Lung (tissue), 12 donors: ENCODE data around the gene MMP2. TPM values are rescaled to one million over a fixed set of nuclear protein-coding genes. Genes with fewer than 3 reads are reported as not detected.

Source experiments
- ATAC-seq: fragments of 200-7000 bp; cut with Tn5 transposase; one replicate; pipeline ENCODE4 v1.9.1; 2020; ENCODE audit warnings: moderate number of reproducible peaks; ENCODE audit not compliant: insufficient read depth, low FRiP score
- DNase-seq, 3 donors: peaks; one replicate each; pipeline ENCODE4 v3.0.0-alpha.2; 2013 to 2017
- H3K27ac ChIP-seq, 2 donors: one replicate each; pipeline ENCODE4 v1.5.1; 2013; ENCODE audit warnings: mild to moderate bottlenecking in 2 of 2, moderate library complexity in 2 of 2, control low read depth in 1 of 2, inconsistent platforms in 1 of 2, low read depth in 1 of 2, low read length in 1 of 2
- H3K27me3 ChIP-seq, 3 donors: one replicate each; pipeline ENCODE4 v1.5.1; 2013; ENCODE audit warnings: low read length in 2 of 3; ENCODE audit not compliant: control insufficient read depth in 3 of 3, insufficient read depth in 3 of 3
- H3K36me3 ChIP-seq, 4 donors: one replicate each; pipeline ENCODE4 v1.5.1; 2013; ENCODE audit warnings: low read length in 4 of 4, mild to moderate bottlenecking in 1 of 4, moderate library complexity in 1 of 4; ENCODE audit not compliant: control insufficient read depth in 4 of 4, insufficient read depth in 4 of 4
- H3K4me1 ChIP-seq, 5 donors: one replicate each; pipeline ENCODE4 v1.5.1; 2013; ENCODE audit warnings: low read length in 5 of 5, mild to moderate bottlenecking in 2 of 5, moderate library complexity in 1 of 5; ENCODE audit not compliant: control insufficient read depth in 5 of 5, insufficient read depth in 5 of 5
- H3K4me3 ChIP-seq: one replicate; pipeline ENCODE4 v1.5.1; 2013; ENCODE audit warnings: mild to moderate bottlenecking, control low read depth, moderate library complexity
- H3K9ac ChIP-seq, 2 donors: one replicate each; pipeline ENCODE4 v1.5.1; 2013; ENCODE audit warnings: low read length in 2 of 2, control low read depth in 1 of 2; ENCODE audit not compliant: insufficient read depth in 1 of 2
- H3K9me3 ChIP-seq, 4 donors: one replicate each; pipeline ENCODE4 v1.5.1; 2013; ENCODE audit warnings: low read length in 3 of 4, mild to moderate bottlenecking in 1 of 4, moderate library complexity in 1 of 4; ENCODE audit not compliant: control insufficient read depth in 4 of 4, insufficient read depth in 3 of 4
- WGBS, 2 donors: extraction: QIAGEN DNeasy Blood & Tissue Kit; methylation state at CpG; one replicate each; pipeline ENCODE4 v1.1.7; 2013; 5-methylcytosine and 5-hydroxymethylcytosine counted together
- polyA plus RNA-seq, 2 donors: library from polyadenylated mRNA; stranded (reverse); fragments of 200-250 nt; gene quantifications; one replicate each; pipeline ENCODE4 v1.2.1, GENCODE V29; 2013
- total RNA-seq, 2 donors: library from RNA; depleted of rRNA in 1 of 2; stranded (reverse); fragments of >200 nt in 1 of 2; gene quantifications; one replicate each; pipeline ENCODE4 v1.2.1, GENCODE V29; 2014 to 2021
- TF ChIP-seq, protein P1 (sequence below): IDR thresholded peaks from 2 replicates; pipeline ENCODE4 v1.5.1; 2012; ENCODE audit warnings: mild to moderate bottlenecking; ENCODE audit errors: control extremely low read depth, extremely low read depth
- donor health status: control.
- donor health status: control.
- donor health status: Bipolar disorder and iron deficiency.
- donor health status: healthy.
- donor health status: DM: yes; HTN: yes; CAD: no.

MMP2 gene
- total and polyA plus RNA-seq, 4 donors, result 41.9 to 291 (median 169) TPM

DNA sequence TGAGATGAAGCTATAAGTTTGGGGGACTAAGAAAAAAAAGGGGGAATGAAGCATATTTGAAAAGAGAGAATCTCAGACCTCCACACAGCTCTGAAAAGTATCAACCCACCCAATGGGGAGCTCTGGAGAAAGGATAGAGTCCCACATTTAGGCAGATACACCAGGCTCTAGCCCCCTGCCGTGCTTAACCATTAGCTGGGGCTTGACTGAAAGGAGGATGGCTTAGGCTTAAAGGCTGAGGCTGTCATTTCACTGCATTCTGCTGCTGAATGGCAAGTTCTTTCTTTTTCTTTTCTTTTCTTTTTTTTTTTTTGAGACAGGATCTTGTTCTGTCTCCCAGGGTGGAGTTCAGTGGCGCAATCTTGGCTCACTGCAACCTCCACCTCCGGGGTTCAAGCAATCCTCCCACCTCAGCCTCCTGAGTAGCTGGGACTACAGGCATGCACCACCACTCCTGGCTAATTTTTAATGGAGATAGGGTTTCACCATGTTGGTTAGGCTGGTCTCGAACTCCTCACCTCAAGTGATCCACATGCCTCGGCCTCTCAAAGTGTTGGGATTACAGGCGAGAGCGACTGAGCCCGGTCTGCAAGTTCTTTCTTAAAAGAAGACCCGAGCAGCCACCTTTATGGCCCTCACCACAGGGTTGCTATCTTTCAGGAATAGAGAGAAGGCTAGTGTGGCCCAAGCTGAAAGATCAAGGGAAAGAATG, 9.0 kb upstream of the MMP2 start:
- no peak for ATAC-seq
- Histone ChIP-seq H3K4me1 (no peaks in the 10 kb centered on the region), H3K36me3 (no peaks in the 10 kb centered on the region), H3K27me3 (no peaks in the 10 kb centered on the region), H3K4me3 (no peak overlapping the region), H3K9ac (no peak overlapping the region), H3K27ac (no peak overlapping the region), H3K9me3 (no peaks in the 10 kb centered on the region)
- no peak for DNase-seq
- 89 to 91% methylated on average over 9 of the region's 9 CpGs for WGBS, 2 donors
- TF ChIP-seq, protein P1, sequence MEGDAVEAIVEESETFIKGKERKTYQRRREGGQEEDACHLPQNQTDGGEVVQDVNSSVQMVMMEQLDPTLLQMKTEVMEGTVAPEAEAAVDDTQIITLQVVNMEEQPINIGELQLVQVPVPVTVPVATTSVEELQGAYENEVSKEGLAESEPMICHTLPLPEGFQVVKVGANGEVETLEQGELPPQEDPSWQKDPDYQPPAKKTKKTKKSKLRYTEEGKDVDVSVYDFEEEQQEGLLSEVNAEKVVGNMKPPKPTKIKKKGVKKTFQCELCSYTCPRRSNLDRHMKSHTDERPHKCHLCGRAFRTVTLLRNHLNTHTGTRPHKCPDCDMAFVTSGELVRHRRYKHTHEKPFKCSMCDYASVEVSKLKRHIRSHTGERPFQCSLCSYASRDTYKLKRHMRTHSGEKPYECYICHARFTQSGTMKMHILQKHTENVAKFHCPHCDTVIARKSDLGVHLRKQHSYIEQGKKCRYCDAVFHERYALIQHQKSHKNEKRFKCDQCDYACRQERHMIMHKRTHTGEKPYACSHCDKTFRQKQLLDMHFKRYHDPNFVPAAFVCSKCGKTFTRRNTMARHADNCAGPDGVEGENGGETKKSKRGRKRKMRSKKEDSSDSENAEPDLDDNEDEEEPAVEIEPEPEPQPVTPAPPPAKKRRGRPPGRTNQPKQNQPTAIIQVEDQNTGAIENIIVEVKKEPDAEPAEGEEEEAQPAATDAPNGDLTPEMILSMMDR, result no peak

DNA sequence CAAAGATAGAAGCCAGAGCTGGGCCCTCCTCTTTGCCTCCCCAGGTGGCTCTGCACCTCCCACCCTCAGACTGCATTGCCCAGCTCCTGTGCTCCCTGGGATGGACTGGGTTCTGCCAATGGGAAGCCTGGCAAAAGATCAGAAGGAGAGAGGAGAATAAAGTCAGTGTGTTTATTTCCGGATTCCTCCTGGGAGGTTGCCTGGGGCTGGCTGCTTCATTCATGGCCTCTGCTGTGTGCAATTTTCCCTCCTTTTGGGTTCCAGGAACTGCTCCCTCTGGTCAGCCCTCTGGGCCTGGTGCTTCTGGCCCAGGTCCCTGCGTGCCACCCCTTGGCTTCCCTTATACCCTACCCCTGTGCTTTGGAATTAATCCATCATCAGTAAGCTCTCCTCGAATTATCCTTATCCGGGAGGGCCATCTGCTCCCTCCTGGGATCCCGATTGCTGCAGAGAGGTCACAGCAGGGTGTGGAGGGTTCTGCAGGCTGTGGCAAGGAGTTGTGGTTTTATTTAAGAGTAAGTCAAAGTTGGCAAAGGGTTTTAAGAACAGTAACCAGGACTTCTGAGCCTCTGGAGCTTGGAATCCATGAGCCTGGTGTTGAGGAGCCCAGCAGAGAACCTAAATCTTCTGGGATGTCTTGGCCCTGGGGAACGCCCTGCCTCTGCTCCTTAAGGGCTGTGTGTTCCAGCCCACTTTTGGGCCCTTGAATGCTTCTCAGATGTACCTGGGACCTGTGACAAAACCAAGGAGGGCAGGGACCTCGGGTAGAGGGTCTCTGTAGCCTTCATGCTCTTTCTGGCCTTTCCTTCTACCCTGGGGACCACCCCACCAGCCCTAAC, 8.2 kb upstream of the MMP2 start:
- Histone ChIP-seq H3K9ac (no peak overlapping the region), H3K4me3 (no peak overlapping the region), H3K4me1 (peaks cover 0 to 6% (median 0%) of the 10 kb centered on the region in 5 donors), H3K27me3 (no peaks in the 10 kb centered on the region), H3K9me3 (no peaks in the 10 kb centered on the region), H3K27ac (no peak overlapping the region), H3K36me3 (no peaks in the 10 kb centered on the region)
- TF ChIP-seq, protein P1, result no peak
- DNase-seq (peak in 2 of 3 donors; percentile 34 to 37), ATAC-seq (peak; percentile 17)
- WGBS, 2 donors, result 65 to 72% methylated on average over 7 of the region's 7 CpGs

- no peaks in the 10 kb centered on the region for H3K9me3 ChIP-seq
- peaks cover 0 to 11% (median 2%) of the 10 kb centered on the region in 5 donors for H3K4me1 ChIP-seq
- no peak overlapping the region for H3K9ac ChIP-seq
- H3K27ac ChIP-seq, result no peak overlapping the region
- no peak for ATAC-seq
- TF ChIP-seq, protein P1, result no peak
- no peak overlapping the region for H3K4me3 ChIP-seq
- 71 to 86% methylated on average over 4 of the region's 4 CpGs for WGBS, 2 donors
- no peak for DNase-seq
- H3K36me3 ChIP-seq, result no peaks in the 10 kb centered on the region
- H3K27me3 ChIP-seq, result no peaks in the 10 kb centered on the region
Observed at GRCh38 chr16:55471448-55472097, 7.4 kb upstream of the MMP2 start.
